Esophagus muscularis mucosa (tissue), 4 donors: ENCODE data around the gene CLEC16A. TPM values are rescaled to one million over a fixed set of nuclear protein-coding genes. Genes with fewer than 3 reads are reported as not detected.

ENCODE experiments used
- DNase-seq: peaks from one replicate; pipeline ENCODE4 v3.0.0-alpha.2; 2017; ENCODE audit errors: extremely low spot score
- H3K27ac ChIP-seq, 4 donors: fragments of 200-600 bp; sonication (generic); replicated peaks in 1 of 4; 1 replicate in 3 of 4; 2 replicates in 1 of 4; pipeline ENCODE4 v1.5.1; 2016 to 2019; ENCODE audit warnings: mild to moderate bottlenecking in 1 of 4
- H3K27me3 ChIP-seq, 4 donors: fragments of 200-600 bp; sonication (generic); one replicate each; pipeline versions ENCODE4 v1.5.1 to v1.6.0; 2016 to 2019
- H3K36me3 ChIP-seq, 4 donors: fragments of 200-600 bp; sonication (generic); one replicate each; pipeline ENCODE4 v1.5.1; 2016 to 2019
- H3K4me1 ChIP-seq, 4 donors: fragments of 200-600 bp; sonication (generic); one replicate each; pipeline ENCODE4 v1.5.1; 2016 to 2019
- H3K4me3 ChIP-seq, 4 donors: fragments of 200-600 bp; sonication (generic); 1 replicate in 2 of 4; 2 replicates in 2 of 4; pipeline ENCODE4 v1.5.1; 2016 to 2019; ENCODE audit warnings: mild to moderate bottlenecking in 4 of 4, moderate library complexity in 1 of 4
- H3K9me3 ChIP-seq, 4 donors: fragments of 200-600 bp; sonication (generic); 1 replicate in 3 of 4; 2 replicates in 1 of 4; pipeline ENCODE4 v1.5.1; 2016 to 2019
- CTCF ChIP-seq, 3 experiments: fragments of 200-600 bp in 2 of 3; fragments of 450-650 bp in 1 of 3; sonication (generic) in 2 of 3; IDR thresholded peaks; one replicate each; pipeline ENCODE4 v1.5.1; 2017 to 2019; ENCODE audit warnings: antibody characterized with exemption in 3 of 3, mild to moderate bottlenecking in 2 of 3, moderate library complexity in 1 of 3
- EP300 ChIP-seq: sonication (generic); formaldehyde crosslinking; IDR thresholded peaks from one replicate; pipeline ENCODE4 v1.6.1; 2017; ENCODE audit warnings: antibody characterized with exemption
- POLR2A ChIP-seq: fragments of 450-650 bp; IDR thresholded peaks from one replicate; pipeline ENCODE4 v1.6.1; 2017; ENCODE audit warnings: antibody characterized with exemption, moderate library complexity, mild to moderate bottlenecking, low read depth
- POLR2AphosphoS5 ChIP-seq, 2 donors: sonication (generic); formaldehyde crosslinking; IDR thresholded peaks; one replicate each; pipeline ENCODE4 v1.6.1; 2017; ENCODE audit warnings: antibody characterized with exemption in 2 of 2
- whole genome bisulfite sequencing: methylation state at CpG from one replicate; pipeline ENCODE4 v1.1.5; 2018; 5-methylcytosine and 5-hydroxymethylcytosine counted together
- intact Hi-C: fragments of 100-400 bp; cut with DNase I; formaldehyde crosslinking; loops from one replicate; pipeline ENCODE4 v1.15.1; 2023
- total RNA-seq, 4 donors: library from RNA; depleted of rRNA; stranded (reverse); fragments of >200 nt; gene quantifications; one replicate each; pipeline versions ENCODE4 v1.1.0 to v1.2.1, GENCODE V29; 2016

CLEC16A gene
- total RNA-seq, 4 donors from 2014 or later: 22.3 to 34.7 (median 29.2) TPM

DNA sequence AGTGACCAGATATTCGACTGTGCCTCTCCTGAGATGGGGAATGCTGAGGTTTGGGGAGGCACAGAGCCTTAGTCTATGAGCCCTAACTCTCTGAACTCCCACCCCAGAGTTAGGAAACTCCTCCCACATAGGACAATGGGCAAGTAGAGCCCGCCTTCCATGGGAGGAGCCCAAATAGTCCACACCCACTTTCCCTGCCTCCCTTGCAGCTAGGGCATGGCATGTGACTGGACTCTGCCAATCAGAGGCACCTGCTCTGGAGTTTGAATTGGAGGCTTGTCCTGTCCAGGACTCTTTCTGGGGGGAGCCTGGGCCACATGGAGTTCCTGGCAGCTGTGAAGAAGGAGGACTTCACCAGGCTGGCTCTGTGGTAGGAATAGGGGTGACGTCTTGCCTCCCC, 263.3 kb downstream of the CLEC16A start:
- TF ChIP-seq CTCF (IDR thresholded peaks at IDR 0.05): no peak
- intact Hi-C loops: no loop called here
- Histone ChIP-seq H3K4me3 (no peak overlapping the region), H3K27ac (no peak overlapping the region), H3K9me3 (peaks cover 0 to 8% (median 7%) of the 10 kb centered on the region in 4 donors), H3K27me3 (peaks cover 0 to 18% (median 0%) of the 10 kb centered on the region in 4 donors), H3K36me3 (no peaks in the 10 kb centered on the region), H3K4me1 (peaks cover 6 to 13% (median 11%) of the 10 kb centered on the region in 4 donors)
- 100% methylated on average over 1 of the region's 3 CpGs for WGBS
- DNase-seq: no peak

GRCh38 chr16:11208916-11209665, 264.7 kb downstream of the CLEC16A start:
- peaks cover 0 to 12% (median 7%) of the 10 kb centered on the region in 4 donors for H3K9me3 ChIP-seq
- no peaks in the 10 kb centered on the region for H3K36me3 ChIP-seq
- no peak overlapping the region for H3K27ac ChIP-seq
- intact Hi-C loops: no loop called here
- TF ChIP-seq POLR2AphosphoS5 (IDR thresholded peaks at IDR 0.05): no peak
- TF ChIP-seq CTCF (IDR thresholded peaks at IDR 0.05): no peak
- TF ChIP-seq EP300: no peak
- no peak for TF ChIP-seq POLR2A
- no peak overlapping the region for H3K4me3 ChIP-seq
- peaks cover 0 to 27% (median 0%) of the 10 kb centered on the region in 4 donors for H3K27me3 ChIP-seq
- DNase-seq: no peak
- WGBS: 75% methylated on average over 9 of the region's 9 CpGs
- peaks cover 6 to 13% (median 11%) of the 10 kb centered on the region in 4 donors for H3K4me1 ChIP-seq

DNA sequence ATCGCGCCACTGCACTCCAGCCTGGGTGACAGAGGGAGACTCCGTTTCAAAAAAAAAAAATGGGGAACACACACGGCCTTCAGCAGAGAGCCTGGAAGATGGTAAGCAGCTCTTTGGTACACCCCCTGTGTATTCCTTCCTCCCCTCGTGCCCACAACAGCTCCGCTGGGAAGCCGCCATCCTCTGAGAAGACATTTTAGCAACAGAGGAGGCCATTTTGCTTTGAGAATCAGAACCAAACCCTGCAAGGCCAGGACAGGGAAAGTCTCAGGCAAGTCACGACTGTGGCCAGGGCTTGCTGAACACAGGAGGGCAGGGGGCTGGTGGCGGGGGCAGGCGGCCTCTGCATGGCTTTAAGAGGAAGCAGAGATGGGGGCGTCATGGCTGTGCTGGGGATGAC, 265.9 kb downstream of the CLEC16A start:
- Histone ChIP-seq H3K4me1 (peaks cover 6 to 13% (median 11%) of the 10 kb centered on the region in 4 donors), H3K27me3 (peaks cover 0 to 27% (median 0%) of the 10 kb centered on the region in 4 donors), H3K9me3 (peaks cover 0 to 12% (median 7%) of the 10 kb centered on the region in 4 donors), H3K4me3 (no peak overlapping the region), H3K36me3 (no peaks in the 10 kb centered on the region), H3K27ac (no peak overlapping the region)
- 94% methylated on average over 11 of the region's 11 CpGs for WGBS
- TF ChIP-seq POLR2A: no peak
- no peak for TF ChIP-seq EP300
- TF ChIP-seq CTCF (IDR thresholded peaks at IDR 0.05): no peak
- TF ChIP-seq POLR2AphosphoS5 (IDR thresholded peaks at IDR 0.05): no peak
- no peak for DNase-seq
- intact Hi-C loops: no loop called here

DNA sequence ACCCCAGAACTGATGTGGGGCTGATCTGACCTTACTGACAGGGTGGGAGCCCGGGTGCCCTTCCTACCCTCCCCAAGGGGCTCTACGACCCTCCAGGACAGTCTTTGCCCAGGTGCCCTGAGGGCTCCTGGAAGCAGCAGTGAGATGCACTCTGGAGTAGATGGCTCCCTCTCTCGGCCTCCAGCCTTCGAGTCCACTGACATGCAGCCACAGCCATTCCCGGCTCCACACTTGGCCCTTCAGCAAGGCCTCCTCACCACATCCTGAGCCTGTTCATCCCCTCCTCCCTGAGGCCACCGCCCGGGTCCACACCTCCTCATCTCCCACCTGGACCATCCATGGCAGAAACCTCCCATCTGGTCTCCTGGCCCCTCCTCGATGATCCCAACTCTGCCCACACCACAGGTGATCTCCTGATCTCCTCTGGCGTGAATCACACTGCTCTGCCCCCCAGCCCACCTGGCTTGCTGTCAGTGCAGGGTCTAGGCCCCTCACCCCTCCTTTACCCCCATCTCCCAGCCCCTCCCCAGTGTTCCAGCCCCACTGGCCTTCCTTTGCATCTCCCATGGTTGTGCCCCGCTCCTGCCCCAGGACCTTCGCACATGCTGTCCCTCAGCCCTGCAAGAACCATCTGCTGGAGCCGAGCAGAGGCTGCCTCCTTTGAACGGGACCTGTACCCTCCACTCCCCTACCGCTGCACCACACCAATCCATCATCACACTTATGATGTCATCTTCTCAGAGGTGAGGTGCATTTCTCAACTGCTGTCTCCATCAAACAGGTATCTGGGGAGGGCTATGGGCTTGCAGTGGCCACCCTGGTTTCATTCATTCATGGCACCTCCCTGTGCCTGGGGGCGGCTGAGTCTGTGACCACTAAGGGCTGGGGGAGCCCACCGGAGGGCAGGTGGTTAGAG, 267.0 kb downstream of the CLEC16A start:
- Histone ChIP-seq H3K36me3 (no peaks in the 10 kb centered on the region), H3K4me3 (no peak overlapping the region), H3K4me1 (peaks cover 0 to 3% (median 1%) of the 10 kb centered on the region in 4 donors), H3K9me3 (peaks cover 0 to 23% (median 15%) of the 10 kb centered on the region in 4 donors), H3K27ac (no peak overlapping the region), H3K27me3 (peaks cover 0 to 27% (median 0%) of the 10 kb centered on the region in 4 donors)
- TF ChIP-seq POLR2AphosphoS5 (IDR thresholded peaks at IDR 0.05) (no peak), CTCF (IDR thresholded peaks at IDR 0.05) (no peak), EP300 (no peak), POLR2A (no peak)
- 78% methylated on average over 16 of the region's 16 CpGs for WGBS
- no peak for DNase-seq
- intact Hi-C loops: no loop called here
